ENCODE results near the gene FAM24A.

Gene FAM24A

GRCh38 chr10:122931088-122931906 is 20.9 kb downstream of the FAM24A start:
- DNase-seq: no peak

GRCh38 chr10:122939133-122939855 is 28.9 kb downstream of the FAM24A start:
- no peak for DNase-seq

- DNase-seq: no peak
Observed at GRCh38 chr10:122939856-122940543, 29.6 kb downstream of the FAM24A start.

GRCh38 chr10:122949296-122949695 is 38.9 kb downstream of the FAM24A start:
- no peak for DNase-seq

GRCh38 chr10:122953902-122954730 is 43.7 kb downstream of the FAM24A start, which contains the start of gene C10orf88:
C10orf88 (minus strand) TSS chr10:122954227; CDS start chr10:122954178, 49 bp downstream.
- DNase-seq: peak; percentile 100

- DNase-seq: no peak
Observed at GRCh38 chr10:122954731-122955050, 44.3 kb downstream of the FAM24A start.

GRCh38 chr10:122955892-122956291 is 45.5 kb downstream of the FAM24A start:
- DNase-seq: no peak

GRCh38 chr10:122957474-122957873 is 47.1 kb downstream of the FAM24A start:
- no peak for DNase-seq

GRCh38 chr10:122962405-122962804 is 52.0 kb downstream of the FAM24A start:
- DNase-seq: no peak
